ENCODE data around the gene TUBA1A.
A peak's percentile ranks its signal among the peaks of the same experiment; 100 is the strongest.

TUBA1A gene

DNA sequence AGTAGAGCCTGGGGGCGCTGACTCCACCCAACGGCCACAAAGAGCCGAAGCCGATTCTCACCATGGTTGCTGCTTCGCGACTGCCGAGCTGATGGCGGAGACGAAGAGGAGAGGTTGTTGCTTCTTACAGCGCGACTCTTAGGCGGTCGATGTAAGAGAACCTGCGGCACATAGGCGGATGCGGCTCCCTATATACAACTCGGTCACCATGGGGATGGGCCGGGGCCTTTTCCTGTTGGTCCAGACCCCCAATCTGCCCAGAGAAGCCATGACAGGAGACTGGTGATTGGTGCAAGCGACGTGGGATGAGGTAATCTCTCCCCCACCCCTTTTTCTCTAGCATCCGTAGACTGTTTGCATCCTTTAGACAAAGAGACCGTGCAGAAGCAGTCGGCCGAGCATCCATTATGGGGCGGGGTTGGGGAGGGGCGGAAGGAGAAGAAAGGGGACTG is at the start of gene TUBA1A:
TSS of gene TUBA1A (minus strand) at position 165 of the 452 bp plus-strand sequence. CDS start at position 64, 101 bp downstream.
- peak within 1 kb of the TSS; percentile 57 for H3K27ac ChIP-seq (ENCODE audit: poor library complexity, severe bottlenecking)
- TF ChIP-seq, protein P1, sequence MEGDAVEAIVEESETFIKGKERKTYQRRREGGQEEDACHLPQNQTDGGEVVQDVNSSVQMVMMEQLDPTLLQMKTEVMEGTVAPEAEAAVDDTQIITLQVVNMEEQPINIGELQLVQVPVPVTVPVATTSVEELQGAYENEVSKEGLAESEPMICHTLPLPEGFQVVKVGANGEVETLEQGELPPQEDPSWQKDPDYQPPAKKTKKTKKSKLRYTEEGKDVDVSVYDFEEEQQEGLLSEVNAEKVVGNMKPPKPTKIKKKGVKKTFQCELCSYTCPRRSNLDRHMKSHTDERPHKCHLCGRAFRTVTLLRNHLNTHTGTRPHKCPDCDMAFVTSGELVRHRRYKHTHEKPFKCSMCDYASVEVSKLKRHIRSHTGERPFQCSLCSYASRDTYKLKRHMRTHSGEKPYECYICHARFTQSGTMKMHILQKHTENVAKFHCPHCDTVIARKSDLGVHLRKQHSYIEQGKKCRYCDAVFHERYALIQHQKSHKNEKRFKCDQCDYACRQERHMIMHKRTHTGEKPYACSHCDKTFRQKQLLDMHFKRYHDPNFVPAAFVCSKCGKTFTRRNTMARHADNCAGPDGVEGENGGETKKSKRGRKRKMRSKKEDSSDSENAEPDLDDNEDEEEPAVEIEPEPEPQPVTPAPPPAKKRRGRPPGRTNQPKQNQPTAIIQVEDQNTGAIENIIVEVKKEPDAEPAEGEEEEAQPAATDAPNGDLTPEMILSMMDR (IDR thresholded peaks at IDR 0.05; ENCODE audit: poor library complexity, severe bottlenecking): no peak
- ATAC-seq (ENCODE audit: low read depth): peak; percentile 94

DNA sequence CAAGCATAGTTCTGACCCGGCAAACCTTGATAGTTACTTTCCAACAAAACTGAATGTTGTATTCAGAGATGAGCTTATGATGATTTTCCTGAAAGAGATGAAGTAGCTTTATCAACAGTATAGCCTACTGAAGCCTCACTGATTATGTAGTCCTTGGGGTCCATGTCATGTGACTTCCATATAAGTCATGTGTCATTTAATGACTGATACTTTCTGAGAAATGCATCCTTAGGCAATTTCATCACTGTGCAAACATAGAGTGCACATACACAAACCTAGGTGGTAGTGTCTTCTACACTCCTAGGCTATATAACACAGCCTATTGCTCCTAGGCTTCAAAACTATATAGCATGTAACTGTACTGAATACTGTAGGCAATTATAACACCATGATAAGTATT is 47.5 kb upstream of the TUBA1A start:
- H3K9me3 ChIP-seq (ENCODE audit: severe bottlenecking): no peaks in the 10 kb centered on the region
- no peak for ATAC-seq (ENCODE audit: low read depth)
- no peak overlapping the region for H3K4me3 ChIP-seq (ENCODE audit: severe bottlenecking)
- H3K27ac ChIP-seq (ENCODE audit: poor library complexity, severe bottlenecking): no peak overlapping the region
- DNase-seq (ENCODE audit: low spot score): no peak
- TF ChIP-seq, protein P1 (IDR thresholded peaks at IDR 0.05; ENCODE audit: poor library complexity, severe bottlenecking): no peak
- H3K36me3 ChIP-seq (ENCODE audit: low read depth): no peaks in the 10 kb centered on the region
- H3K27me3 ChIP-seq (ENCODE audit: insufficient read depth, poor library complexity, severe bottlenecking): no peaks in the 10 kb centered on the region
- no peaks in the 10 kb centered on the region for H3K4me1 ChIP-seq (ENCODE audit: insufficient read depth, poor library complexity, severe bottlenecking)

More for the DNA sequence above, at the start of gene TUBA1A:
- Histone ChIP-seq H3K9me3 (ENCODE audit: severe bottlenecking) (no peaks in the 10 kb centered on the region), H3K36me3 (ENCODE audit: low read depth) (peaks cover 17% of the 10 kb centered on the region), H3K4me3 (ENCODE audit: severe bottlenecking) (peak within 1 kb of the TSS; percentile 48), H3K27me3 (ENCODE audit: insufficient read depth, poor library complexity, severe bottlenecking) (no peaks in the 10 kb centered on the region), H3K4me1 (ENCODE audit: insufficient read depth, poor library complexity, severe bottlenecking) (peaks cover 4% of the 10 kb centered on the region)
- peak; percentile 95 for DNase-seq (ENCODE audit: low spot score)

DNA sequence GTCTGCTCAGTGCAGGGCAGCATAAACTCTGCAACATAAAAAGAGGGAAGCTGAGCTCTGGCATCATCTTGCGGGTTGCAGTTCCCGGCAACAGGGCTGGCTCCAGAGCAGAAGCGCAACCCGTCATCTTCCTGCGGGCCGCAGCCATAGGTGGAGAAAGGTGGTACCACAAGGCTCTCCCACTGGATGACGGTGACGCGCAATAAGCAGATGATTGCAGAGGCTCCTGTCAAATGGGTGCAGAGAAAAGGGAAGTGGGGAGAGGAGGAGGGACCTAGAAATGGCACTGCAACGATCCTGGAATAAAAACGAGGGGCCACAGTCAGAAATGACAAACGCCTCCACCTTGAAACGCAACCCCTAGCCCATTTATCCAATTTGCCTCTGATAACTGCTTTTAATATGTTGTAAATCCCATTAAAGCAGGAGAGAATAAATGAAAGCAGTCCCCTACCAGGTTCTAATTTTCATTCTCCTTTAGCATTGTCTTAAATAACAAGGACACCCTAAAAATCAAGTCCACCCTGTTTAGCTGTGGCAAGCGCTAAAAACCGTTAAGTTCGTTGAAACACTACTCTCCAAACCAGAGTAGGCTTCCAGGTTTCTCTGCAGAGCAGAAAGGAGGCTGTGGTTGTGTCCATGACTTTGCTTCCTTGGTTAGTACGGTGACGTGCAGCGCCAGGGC is 45.1 kb upstream of the TUBA1A start:
- no peak for ATAC-seq (ENCODE audit: low read depth)
- Histone ChIP-seq H3K4me1 (ENCODE audit: insufficient read depth, poor library complexity, severe bottlenecking) (no peaks in the 10 kb centered on the region), H3K4me3 (ENCODE audit: severe bottlenecking) (peak overlapping the region; percentile 43), H3K9me3 (ENCODE audit: severe bottlenecking) (no peaks in the 10 kb centered on the region), H3K27ac (ENCODE audit: poor library complexity, severe bottlenecking) (peak overlapping the region; percentile 61), H3K27me3 (ENCODE audit: insufficient read depth, poor library complexity, severe bottlenecking) (no peaks in the 10 kb centered on the region), H3K36me3 (ENCODE audit: low read depth) (no peaks in the 10 kb centered on the region)
- TF ChIP-seq, protein P1 (IDR thresholded peaks at IDR 0.05; ENCODE audit: poor library complexity, severe bottlenecking): no peak
- no peak for DNase-seq (ENCODE audit: low spot score)

DNA sequence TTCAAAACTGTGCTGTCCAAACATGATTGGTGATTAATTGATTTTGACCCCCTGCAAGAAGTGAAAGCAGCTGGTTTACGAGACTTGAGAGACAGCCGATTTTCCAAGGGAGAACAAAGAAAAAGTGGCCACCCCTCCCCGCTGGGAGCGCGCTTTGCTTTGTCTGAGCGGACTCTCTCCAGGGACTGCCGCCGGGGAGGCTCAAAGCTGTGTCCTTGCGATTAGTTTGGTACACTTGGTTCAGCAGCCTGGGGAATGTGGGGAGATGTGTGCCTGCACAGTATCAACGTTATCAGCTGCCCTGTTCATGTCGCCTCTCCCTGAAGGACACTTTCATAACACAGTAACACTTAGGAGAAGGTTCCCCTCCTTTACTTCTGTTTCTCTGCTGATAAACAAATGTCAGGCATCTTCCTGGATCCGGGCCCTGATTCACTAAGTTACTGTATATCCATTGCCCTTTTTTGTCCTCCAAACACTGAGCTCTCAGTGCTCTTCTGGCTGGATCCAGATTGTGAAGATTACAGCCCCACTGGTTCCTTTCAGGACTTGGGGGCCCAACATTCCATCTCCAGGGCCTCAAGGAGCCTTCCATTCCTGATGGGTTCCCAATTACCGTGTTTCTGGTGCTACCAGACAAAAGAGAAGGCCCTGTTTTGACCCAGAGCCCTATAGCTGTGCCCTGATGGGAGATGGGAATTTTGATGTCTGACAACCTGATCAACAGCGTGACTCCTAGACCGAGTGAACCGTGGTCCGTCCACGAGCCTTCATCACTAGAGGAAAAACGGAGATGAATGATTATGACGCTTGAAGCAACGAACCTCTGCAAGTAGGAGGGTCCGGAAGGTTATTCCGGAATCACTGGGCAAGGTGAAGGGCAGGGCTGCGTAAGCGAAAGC is 44.3 kb upstream of the TUBA1A start:
- Histone ChIP-seq H3K4me1 (ENCODE audit: insufficient read depth, poor library complexity, severe bottlenecking) (no peaks in the 10 kb centered on the region), H3K27ac (ENCODE audit: poor library complexity, severe bottlenecking) (no peak overlapping the region), H3K4me3 (ENCODE audit: severe bottlenecking) (no peak overlapping the region), H3K9me3 (ENCODE audit: severe bottlenecking) (no peaks in the 10 kb centered on the region), H3K27me3 (ENCODE audit: insufficient read depth, poor library complexity, severe bottlenecking) (no peaks in the 10 kb centered on the region), H3K36me3 (ENCODE audit: low read depth) (no peaks in the 10 kb centered on the region)
- no peak for ATAC-seq (ENCODE audit: low read depth)
- TF ChIP-seq, protein P1 (IDR thresholded peaks at IDR 0.05; ENCODE audit: poor library complexity, severe bottlenecking): no peak
- DNase-seq (ENCODE audit: low spot score): no peak
